Epidermal melanocyte (primary cell): ENCODE measurements around the gene CYP24A1.
"Not testable (repeated sequence)": the region's sequence is repeated elsewhere in the genome, so short reads cannot be mapped to it uniquely, and the experiment has no call there.

Experiments used
- DNase-seq: peaks from one replicate; pipeline ENCODE4 v3.0.0; 2011; ENCODE audit warnings: low spot score; ENCODE audit not compliant: insufficient read length

Gene CYP24A1

DNA sequence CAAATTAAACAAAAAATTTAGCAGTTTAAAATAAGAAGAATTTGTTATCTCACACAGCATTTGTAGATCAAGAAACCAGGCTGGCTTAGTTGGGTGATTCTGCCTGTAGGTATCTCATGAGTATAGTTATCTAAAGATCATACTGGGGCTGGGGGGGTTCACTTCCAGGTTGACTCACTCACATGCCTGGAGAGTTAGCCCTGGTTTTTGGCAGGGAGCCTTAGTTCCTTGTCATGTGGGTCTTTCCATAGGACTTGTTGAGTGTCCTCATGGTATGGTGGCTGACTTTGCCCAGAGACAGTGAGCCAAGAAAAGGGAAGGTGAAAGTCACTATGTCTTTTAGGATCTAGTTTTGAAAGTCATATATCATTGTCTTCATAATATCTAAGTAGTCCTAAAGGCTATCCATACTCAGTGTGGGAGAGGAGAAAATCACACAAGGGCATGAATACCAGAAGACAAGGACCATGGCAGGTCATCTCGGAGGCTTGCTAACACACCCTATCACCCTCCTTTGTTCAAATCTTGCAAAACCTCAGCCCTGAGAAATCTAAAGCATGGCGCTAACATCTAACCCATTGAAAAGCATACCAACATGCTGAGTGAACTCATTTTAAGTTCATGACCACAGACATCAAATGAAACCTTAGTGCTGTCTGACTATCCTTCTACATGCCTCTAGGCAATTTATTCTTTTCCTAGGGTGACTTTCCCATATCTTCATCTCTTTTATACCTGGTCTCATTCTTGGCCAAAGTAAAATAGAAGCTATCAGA, 39.2 kb downstream of the CYP24A1 start:
- no peak for DNase-seq

DNA sequence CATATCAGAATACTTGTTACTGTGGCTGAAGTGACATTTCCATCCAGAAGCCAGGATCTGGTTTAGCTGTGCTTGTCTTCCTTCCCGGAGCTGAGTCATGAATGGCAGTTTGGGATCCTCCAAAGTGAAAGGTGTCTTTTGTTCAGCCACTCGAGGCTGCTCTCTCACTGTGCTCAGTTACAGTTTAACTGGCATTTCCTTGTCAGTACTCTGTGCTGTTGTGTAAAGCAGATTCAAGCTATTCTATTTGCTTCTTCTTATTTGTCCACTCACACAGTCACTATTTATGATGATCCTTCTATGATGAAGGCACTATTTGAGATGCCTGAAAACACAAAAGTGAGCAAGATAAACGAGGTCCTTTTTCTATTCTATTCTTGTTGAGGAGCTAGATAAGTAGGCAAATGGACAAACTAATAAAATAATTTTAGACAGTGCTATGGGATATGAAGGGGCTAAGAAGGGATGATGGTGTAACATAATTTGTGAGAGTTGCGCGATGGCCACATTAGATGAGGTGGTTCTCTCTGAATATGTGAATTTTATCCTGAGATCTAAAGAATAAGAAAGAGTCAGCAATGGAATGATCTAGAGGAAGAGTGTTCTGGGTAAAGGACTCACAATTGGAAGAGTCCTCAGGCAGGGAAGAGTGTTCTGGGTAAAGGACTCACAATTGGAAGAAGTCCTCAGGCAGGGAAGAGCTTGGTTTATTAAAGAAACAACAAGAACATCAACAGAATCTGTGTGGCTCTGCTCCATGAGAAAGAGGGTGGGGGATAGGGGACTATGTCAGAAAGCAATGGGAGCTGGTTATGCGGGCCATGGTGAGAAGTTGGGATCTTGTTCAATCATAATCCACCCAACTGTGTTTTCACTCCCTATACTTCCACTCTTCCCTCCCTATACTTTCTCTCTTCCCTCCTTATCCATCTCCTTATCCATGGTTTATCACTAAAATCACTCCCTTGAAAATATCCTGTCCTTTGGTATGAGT, 40.1 kb downstream of the CYP24A1 start:
- DNase-seq = no peak

DNA sequence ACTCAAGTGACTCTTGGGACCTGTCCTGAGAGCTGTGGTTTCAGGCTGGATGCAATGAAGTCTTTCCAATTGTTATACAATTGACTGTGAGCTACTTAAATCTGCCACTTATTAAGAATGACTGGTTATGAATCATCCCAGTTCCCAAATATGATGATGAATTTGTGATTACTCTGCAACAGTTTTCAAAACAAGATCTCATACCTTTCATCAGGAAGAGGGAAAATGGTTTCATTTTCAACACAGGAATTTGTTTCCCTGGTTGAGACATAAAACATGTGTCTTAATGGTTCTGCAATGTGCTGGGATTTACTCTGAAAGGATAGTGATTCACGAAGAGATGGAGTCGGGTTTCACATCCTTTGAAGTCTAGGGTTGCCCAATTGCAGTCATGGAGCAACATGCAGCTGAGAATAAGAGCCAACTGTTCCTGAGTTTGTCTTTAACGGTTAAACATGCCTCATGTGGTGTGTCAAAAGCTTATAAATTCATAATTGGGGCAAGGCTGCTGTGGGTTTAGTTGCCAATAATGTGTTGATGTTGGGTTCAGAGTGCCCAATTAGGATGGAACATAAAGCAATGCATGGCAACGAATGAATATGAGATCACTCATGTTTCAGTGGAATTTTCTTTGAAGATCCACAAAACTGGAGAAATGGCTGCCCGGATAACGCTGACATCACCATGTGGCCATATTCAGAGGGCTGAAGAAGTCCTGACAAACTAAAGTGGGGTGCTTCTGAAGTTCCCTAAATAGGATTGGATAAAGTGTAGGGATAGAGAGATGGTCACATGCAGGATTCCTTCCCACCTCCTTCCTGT, 41.0 kb downstream of the CYP24A1 start:
- peak; percentile 68 for DNase-seq

DNA sequence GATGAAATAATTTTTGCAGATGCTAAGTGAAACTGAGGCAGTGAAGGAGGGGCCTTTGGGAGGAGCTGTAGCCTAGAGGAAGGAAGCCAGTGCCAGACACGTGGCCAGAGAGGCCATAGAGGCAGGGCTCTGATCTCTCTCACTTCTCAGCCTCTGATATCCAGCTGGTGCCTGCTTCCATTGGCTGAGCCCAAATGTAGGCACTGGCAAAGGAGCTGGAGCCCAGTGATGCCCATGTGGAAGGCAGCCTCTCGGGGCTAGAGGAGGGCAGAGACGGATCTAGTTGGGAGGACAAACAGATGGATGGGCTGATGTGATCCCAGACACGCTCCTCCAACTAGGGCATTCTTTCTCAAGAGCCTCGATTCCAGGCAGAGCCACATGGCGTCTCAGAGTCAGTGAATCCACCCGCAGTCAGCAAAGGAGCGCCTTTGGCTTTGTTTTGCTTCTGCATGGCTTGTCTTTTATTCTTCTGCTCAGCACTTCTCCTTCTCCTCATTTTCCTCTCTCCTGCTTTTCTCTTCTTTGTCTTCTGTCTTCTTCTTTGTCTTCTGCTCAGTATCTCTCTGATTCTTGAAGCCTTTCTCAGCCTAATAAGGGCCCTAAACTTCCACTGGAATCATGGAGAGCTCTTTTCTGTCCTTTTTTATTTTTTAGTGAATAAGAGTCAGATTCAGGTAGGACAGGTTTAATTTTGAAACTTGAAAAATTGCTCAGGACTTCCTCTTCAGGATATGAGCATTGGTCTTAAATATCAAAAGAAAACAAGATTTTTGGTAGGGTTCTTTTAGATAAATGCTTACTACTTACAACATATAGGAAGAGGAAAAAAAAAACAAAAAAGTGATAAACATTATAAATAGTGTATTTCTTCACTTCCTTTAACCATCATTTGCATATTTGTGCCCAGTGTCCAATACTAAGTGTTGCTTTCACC, 41.8 kb downstream of the CYP24A1 start:
- DNase-seq = no peak

DNA sequence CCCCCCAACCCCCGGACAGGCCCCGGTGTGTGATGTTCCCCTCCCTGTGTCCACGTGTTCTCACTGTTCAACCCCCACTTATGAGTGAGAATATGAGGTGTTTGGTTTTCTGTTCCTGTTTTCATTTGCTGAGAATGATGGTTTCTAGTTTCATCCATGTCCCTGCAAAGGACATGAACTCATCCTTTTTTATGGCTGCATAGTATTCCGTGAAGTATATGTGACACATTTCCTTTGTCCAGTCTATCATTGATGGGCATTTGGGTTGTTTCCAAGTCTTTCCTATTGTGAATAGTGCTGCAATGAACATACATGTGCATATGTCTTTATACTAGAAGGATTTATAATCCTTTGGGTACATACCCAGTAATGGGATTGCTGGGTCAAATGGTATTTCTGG, 42.7 kb downstream of the CYP24A1 start:
- not testable (repeated sequence) for DNase-seq

DNA sequence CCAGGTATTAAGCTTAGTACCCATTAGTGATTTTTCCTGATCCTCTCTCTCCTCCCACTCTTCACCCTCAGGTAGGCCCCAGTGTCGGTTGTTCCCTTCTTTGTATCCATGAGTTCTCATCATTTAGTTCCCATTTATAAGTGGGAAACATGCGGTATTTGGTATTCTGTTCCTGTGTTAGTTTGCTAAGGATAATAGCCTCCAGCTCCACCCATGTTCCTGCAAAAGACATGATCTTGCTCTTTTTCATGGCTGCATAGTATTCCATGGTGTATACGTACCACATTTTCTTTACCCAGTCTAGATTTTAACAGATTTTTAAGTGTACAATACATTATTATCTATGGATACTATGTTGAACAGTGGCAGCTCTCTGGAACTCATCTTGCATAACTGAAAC, 44.4 kb downstream of the CYP24A1 start:
- DNase-seq = no peak

DNA sequence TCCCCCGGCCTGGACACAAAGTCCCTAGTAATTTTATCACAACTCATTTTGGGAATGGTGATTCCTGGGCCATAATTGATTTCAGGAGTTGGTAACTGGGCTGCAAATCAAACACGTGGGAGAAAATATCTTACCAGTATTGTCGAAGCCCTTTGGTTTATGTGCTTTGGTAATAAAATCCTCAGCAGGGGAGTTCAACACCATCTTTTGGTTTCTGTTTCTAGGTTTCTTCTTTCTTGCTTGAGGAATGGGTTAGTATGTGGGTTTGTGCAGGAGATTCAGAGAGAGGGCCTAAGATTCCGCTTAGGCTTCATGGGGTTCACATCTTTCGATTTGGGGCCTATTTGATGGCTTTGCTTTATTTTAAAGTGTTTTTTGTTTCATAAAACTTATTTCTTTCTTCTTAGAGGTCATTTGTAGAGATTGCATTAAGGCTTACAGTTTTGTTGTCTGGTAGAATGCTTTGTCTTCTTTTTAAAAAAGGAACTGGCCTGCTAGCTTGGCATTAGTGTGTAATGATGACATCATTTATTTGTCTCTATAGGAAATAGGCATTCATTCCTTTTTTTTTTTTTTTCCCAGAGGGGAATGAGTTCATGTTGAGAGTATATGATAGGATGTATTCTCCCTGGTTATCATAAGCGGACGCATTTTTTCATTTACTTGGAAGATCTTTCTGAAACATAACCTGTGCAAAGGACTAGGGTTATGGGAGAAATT, 45.8 kb downstream of the CYP24A1 start:
- no peak for DNase-seq

DNA sequence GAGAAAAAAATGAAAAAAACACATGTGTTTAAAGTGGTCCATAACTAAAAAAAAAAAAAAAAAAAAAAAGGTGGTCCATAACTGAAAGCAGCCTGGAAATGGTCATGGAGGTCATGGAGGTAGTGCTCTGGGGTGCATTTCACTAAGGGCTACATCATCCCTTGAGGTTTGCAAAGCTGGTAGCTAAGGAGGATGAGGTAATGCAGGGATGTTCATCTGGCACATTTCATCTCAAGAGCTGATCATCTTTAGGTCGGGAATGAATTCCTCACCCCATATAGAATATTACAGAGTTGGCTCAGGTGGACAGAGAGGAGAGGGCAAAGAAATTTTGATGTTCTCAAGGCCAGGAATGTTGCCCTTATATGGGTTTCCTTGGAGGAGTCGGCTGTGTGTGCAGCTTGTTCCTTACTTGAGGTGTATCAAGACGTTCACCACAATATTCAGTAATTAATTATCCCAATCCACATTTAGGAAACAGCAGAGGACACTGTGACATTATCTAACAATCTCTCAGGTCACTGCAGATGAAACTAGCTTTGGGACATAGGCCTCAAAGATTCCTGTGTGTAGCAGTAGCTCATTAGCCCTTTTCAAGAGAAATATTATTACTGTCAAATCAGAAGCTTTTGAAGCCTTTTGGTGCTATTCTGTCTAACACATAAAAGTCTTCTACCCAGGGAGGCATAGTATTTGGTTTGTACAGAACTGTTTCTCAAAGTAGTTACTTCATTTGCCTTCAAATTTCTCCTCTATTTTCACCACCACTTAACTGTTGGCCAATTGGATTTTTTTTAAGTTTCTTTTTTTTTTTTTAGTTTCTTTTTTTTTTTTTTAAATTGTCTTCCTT, 46.8 kb downstream of the CYP24A1 start:
- no peak for DNase-seq

DNA sequence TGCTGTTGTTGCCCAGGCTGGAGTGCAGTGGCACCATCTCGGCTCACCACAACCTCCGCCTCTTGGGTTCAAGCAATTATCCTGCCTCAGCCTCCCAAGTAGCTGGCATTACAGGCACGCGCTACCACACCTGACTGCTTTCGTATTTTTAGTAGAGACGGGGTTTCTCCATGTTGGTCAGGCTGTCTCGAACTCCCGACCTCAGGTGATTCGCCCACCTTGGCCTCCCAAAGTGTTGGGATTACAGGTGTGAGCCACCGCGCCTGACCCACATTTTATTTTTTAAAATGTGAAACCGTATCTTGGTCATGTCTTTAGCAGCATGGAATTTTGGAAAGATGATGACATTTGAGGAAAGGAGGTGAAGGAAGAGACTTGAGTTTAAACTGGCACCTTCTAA, 47.5 kb downstream of the CYP24A1 start:
- DNase-seq = not testable (repeated sequence)

DNA sequence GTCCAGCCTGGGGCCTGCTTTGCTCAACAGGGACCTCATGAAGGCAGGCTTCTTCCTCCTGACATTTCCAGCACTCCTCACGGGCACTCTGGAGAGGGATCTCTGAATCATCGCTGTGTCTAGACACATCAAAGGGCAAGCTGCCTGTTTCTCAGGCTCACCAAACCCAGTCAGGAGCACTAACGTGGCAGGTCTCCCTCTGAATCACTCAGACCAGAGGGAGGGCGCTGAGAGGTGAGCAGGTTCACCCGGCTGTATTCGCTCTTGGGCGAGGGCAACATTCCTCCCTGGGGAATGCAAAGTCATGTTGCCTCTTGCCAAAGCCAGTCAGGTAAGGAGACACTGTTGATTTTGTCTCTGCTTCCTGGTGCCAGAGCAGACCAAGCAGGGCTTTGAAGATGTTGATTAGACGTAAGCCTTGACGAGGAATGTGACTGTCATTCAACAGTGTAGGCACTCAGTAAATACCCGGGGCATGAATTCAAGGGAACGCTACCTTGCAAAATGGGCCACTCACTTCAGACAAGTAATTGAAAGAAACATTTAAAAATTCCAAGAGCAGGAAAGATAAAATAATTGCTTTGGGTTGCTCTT, 50.1 kb downstream of the CYP24A1 start:
- DNase-seq = no peak

DNA sequence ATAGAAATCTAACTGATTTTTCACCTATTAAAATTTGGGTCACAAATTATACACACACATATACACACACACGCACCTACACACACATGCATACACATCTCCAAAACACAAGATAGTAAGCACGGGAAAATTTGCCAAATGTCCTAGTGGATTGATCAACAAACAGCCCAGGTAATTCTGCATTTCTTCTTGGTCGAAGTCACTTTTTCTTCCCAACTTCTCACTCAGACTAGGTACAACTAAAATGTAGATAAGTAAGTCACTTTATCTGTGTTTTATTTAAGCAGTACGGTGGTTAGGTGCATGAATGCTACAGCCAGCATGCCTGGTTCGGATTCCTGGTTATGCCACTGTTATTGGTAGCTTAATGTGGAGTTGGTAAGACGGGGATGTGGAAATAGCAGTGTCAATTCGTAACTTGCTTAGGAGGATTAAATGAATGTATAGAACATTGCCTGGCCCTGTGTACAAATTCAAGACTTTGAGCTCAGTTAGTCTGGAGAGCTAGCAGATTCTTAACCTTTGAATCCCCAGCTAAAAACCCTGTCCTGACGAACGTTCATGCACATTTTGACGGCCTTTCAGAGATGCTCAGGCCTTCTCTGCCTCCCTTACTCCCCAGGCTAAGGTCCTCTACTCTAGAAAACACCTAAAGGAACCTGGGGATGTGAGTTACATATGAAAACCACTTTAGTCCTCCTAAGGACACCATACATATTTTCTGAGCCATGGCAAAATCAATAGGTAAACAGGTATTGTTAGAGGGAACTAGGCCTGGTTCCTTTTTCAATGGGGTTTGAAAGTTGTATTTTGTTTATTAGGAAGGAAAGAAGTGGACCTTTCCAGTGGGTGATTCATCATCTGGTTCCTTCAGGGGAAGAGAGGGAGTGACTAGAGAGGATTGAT, 50.9 kb downstream of the CYP24A1 start:
- no peak for DNase-seq

DNA sequence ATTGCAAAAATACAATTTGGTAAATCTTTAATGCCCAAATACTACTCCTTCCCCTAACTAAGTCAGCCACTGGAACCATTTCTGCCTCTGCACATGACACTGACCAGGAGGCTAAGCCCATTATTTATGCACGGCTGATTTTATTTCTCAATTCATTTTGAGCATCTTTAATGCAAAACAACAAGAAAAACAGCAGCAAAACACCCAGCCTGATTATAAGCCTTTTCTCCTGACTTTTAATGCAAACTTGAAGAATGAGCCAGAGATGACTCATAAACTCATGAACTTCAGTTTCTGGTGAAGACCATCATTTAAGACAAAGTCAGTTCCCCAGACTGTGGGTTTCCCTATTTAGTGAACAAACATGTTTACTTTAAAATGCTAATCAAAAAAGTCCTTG, 51.6 kb downstream of the CYP24A1 start:
- DNase-seq = no peak

DNA sequence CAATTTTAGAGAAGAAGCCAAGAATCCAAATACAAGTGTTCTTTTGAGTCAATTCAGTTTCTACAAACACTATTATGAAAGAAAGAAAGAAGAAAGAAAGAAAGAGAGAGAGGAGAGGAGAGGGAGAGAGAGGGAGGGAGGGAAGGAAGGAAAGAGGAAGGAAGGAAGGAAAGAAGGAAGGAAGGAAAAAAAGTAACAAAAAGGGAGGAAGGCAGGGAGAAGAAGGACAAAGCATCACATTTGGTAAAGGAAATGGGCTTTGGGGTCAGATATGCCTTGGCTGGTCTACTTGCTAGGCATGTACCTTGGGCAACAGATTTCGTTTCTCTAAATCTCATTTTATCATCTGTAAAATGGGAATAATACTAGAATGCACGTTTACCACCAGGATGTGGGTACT, 54.0 kb downstream of the CYP24A1 start:
- no peak for DNase-seq

DNA sequence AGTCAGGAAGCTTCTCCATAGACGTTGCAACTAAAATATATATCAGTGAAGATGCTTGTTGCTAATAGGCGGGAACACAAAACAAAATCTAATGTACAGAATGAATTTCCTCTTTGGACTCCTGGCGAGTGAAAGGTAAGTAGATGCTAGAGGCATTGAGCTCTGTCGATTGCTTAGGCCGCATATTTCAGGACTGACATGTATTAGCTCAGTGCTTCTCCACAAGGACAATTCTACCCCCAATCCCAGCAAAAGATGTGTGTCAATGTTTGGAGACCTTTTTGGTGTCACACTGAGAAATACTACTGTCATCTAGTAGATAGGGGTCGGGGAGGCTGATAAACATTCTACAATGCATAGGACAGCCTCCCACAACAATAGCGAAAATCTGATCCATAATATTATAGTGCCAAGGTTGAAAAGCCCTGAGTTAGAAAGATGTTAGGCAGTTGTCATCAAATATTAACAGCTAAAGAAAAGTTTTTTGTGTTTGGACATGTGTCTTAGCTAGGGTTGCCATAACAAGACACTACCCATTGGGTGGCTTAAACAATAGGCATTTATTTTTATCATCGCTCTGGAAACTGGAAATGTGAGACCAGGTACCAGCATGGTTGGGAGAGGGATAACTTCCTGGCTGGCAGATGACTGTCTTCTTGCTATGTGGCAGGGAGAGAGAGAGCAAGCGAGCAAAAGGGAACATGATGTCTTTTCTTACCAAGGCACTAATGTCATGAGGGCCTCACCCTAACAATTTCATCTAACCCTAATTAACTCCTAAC, 55.4 kb downstream of the CYP24A1 start:
- no peak for DNase-seq

DNA sequence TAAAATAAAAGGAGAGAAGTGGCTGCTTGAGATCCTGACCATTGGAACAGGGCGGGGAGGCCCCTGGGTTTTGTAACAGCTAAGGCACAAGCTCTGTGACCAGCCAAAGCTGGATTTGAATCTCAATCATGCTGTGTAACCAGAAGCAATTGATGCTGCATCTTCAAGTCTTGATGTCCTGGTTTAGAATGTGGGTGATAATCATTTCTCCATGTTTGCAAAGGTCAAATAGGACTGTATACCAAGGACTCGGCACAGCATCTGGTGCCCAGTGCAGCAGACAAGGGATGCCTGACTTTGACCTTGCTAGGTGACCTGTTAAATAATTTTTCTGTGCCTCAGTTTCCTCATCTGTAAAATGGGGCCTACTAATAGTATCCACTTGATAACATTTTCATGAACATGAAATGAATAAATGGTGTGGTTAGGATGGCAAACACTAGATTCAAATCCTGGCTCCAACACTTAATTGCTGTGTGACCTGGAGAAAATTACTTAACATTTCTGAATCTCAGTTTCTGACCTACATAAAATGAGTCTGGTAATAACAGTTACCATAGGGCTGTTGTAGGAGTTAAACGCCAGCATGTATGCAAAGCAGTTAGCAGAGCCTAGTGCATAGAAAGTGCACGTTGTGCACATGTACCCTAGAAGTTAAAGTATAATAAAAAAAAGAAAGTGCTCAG, 57.1 kb downstream of the CYP24A1 start:
- no peak for DNase-seq
